Hematopoietic multipotent progenitor cell treated with erythropoietin and hydrocortisone succinate and interleukin-3 and kit ligand, for 6 days (in vitro differentiated cells): ENCODE results near the gene OPCML.

Experiments used
- DNase-seq: peaks from one replicate; pipeline ENCODE4 v3.0.0-alpha.2; 2015

The OPCML gene

DNA sequence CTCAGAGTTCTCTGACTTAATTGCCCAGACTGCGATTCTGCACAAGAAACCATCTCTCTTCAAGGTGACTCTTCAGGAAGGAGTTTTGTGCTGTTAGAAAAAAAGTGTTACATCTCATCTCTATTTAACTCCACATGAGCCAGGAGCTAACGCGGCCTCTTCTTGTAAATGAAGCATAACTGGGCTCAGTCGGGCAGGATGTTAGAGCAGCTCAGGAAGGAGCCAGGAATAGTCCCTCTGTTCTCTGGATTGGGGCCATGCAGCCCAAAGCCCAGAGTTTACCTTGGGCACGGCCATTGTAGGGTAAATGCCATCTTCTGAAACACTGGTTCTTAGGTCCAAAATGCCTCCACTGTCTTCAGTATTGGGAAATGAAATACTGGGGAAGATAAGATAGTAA, 760.6 kb downstream of the OPCML start:
- DNase-seq = no peak

- DNase-seq = no peak
These were observed 761.3 kb downstream of the OPCML start for GRCh38 chr11:132770829-132771530.

DNA sequence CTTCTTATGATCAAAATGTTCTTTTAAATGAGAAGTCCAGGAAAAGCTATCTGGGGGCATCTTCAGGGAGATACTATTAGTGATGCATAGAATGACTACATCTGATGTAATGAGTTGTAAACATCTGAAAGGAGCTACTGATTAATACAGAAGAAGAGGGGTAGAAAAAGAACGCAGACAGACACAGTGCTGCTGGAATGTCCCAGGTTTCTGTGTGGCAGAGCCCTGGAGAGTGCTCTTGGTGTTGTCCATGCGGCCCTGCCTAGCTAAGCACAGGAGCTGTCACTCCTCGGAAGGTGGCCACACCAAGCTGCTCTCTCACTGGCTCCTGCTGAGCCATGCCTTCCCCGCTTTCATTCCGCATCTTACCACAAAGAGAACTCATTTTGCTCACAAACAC, 768.8 kb downstream of the OPCML start:
- no peak for DNase-seq

DNA sequence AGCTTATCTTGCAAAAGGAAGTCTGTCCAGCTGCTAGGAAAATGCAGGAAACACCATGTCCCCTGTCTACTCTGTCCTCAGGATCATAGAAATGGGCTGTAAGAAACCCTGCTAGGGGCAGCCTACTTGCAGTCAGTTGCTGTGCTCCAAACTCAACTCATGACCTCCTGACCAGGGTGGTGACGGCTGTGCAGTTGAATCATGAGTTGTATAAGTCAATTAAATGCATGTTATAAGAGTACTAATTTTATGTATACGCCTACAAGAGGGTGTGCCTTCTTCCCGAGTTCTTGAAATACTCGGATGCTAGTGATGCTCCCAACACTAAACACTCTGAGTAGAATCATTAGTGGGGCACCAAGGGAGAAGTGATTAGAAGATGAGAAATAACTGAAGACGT, 776.4 kb downstream of the OPCML start:
- DNase-seq = no peak

GRCh38 chr11:132751516-132752250, 780.6 kb downstream of the OPCML start:
- DNase-seq = no peak

DNA sequence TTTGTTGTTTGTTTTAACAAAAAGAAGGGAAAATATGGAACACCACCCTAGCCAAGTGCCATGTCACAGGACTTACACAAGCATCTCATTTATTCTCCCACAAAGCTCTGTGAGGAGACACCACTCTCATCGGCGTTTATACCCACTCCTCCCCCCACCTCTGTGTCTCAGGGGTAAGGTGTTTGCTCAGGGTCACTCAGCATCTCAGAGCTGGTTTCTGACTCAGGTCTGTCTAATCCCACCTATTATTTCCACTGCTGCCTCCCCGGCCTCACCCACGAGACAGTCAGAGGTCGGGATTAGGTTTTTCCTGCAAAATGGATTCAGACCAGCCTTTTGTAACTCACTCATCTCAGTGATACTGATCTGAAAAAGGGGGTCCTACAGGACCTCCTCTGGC, 786.0 kb downstream of the OPCML start:
- no peak for DNase-seq

- DNase-seq = no peak
These were observed 787.0 kb downstream of the OPCML start for GRCh38 chr11:132745306-132745705.

- no peak for DNase-seq
These were observed 787.5 kb downstream of the OPCML start for GRCh38 chr11:132744771-132745170.

GRCh38 chr11:132743601-132744000, 788.7 kb downstream of the OPCML start:
- DNase-seq = no peak

DNA sequence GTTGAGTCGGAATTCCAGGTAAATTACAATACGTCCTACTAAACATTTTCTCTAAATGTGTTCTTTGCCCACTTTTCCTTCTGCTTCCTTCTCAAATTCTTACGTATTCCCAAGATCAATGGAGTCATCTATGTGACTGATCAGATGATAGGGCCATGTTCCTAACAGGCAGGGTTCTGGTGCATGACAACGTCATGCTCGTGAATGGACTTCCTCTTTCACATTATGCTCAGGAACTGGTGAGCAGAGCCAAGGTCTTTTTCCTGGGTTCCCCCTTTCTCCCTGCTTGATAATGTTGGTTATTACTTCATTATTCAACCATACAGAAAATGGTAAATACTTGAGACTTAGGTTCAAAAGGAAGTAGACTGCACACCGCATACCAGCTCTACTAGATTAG, 789.4 kb downstream of the OPCML start:
- no peak for DNase-seq

DNA sequence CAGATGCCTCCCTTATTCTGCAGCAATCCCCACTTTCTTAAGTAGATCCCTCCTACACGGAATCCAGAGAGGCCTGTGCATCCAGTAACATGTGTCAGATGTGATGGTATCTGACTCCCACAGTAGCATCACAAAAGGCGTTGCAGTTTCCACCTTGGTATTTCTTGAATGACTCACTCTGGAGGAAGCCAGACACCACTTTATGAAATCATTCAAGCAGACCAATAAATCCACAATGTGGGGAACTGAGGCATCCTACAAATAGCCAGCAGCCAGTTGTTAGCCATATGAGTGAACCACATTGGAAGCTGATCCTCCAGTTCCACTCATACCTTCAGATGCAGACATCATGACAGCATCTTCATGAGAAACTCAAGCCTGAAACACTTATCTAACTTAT, 798.1 kb downstream of the OPCML start:
- DNase-seq = no peak

- no peak for DNase-seq
These were observed 804.3 kb downstream of the OPCML start for GRCh38 chr11:132728026-132728425.

DNA sequence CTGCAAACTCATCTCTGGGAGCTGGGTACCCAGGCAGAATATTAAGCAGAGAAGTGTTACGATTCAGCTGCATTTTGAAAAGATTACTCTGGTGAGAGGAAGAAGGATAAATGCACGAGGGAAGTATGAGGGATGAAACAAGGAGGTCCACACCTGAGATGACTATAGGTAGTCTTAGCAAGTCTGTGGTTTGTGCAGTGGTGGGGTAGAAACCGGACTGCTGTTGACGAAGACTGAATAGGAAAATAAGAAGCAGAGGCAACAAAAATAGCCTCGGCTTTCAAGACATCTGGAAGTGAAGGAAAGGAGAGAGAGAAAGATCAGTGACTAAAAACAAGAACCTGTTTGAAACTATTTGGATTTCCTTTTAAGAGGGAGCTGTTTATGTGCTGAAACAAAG, 810.8 kb downstream of the OPCML start:
- DNase-seq = no peak

DNA sequence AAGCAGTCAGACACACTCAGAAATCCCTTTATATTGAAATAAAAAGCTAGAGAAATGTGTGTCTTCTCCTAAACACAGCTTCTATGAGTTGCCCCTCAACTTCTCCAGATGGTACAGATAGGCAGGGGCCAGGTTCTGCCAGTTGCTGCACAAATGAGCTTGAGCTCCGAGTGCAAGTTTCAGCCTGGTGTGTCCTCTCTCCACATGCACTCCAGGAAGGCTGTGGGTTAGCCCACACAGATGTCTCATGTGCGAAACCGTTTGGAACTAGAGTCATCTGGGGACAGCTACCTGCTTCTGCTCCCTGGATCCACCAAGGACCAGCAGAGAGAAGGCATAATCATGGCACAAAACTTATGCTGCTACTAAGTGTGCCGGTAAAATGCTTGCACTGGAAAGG, 812.6 kb downstream of the OPCML start:
- no peak for DNase-seq

GRCh38 chr11:132718711-132719671, 813.3 kb downstream of the OPCML start:
- peak; percentile 2 for DNase-seq

- DNase-seq = no peak
These were observed 814.5 kb downstream of the OPCML start for GRCh38 chr11:132717824-132718223.

DNA sequence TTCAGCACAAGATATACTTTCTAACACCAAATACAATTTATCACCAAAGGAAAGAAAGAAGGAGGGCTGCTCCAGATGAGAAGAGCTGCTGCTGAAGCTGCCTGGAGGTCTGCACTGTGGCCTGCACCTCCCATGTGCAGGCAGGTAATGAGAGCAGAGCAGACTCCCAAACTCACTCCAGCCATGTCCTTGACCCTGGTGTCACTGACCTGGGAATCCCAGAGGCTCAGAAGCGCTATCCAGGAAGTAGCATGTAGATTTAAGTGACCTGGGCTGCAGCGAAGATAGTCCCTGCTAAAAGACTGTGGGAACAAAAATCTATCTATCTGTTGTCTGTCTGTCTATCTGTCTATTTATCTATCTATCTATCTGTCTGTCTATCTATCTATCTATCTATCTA, 816.3 kb downstream of the OPCML start:
- DNase-seq = no peak

- DNase-seq = no peak
These were observed 817.4 kb downstream of the OPCML start for GRCh38 chr11:132714859-132715440.

- no peak for DNase-seq
These were observed 819.8 kb downstream of the OPCML start for GRCh38 chr11:132712466-132712865.

DNA sequence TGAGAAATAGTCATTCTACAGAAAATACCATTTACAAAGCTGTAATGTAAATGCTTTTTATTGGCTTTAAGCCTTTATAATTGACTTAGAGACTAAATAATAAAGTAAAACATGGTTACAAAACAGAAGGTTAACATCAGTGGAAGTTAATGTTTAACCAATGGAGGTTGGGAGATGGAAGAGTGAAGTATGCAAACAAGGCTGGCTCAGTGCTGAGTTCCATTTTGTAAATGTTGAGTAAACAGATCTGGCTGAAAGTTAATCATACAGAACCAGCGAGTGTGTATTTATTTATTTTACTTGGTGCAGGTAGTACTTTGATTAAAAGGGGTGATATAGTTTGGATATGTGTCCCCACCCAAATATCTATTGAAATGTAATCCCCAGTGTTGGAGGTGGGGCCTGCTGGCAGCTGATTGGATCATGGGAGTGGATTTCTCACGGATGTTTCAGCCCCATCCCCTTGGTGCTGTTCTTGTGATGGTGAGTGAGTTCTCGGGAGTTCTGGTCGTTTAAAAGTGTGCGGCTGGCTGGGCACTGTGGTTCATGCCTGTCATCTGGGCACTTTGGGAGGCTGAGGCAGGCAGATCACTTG, 827.4 kb downstream of the OPCML start:
- DNase-seq = no peak

DNA sequence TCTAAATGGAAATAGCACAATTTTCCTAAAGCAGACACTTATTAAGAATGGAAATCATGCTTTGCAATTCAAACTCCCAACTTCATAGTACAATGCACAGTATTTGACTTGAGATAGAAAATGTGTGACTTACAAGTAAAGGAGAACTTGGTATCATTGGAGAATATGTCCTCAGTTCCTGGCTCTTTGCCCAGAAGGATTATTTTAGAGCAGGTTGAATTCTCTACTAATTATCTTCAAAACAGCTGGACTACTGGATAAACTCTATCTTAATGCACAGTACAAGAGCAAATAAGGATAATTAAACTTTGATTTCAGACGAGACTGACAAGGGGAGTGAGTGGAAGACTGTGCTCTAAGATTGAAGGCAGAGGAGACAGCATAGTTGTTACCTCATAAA, 839.4 kb downstream of the OPCML start:
- DNase-seq = no peak

GRCh38 chr11:132691848-132692550, 840.3 kb downstream of the OPCML start:
- DNase-seq = no peak
